Ovary (tissue), 3 donors: ENCODE data around the gene IBSP.

Source experiments
- CTCF ChIP-seq, 3 donors: fragments of 450-650 bp in 2 of 3; fragments of 200-600 bp in 1 of 3; IDR thresholded peaks; one replicate each; pipeline versions ENCODE4 v1.5.1 to v1.8.0; 2016 to 2022; ENCODE audit warnings: antibody characterized with exemption in 3 of 3, mild to moderate bottlenecking in 1 of 3
- EP300 ChIP-seq: sonication (generic); formaldehyde crosslinking; IDR thresholded peaks from one replicate; pipeline ENCODE4 v1.6.1; 2017; ENCODE audit warnings: antibody characterized with exemption
- POLR2A ChIP-seq: fragments of 450-650 bp; IDR thresholded peaks from one replicate; pipeline ENCODE4 v1.6.1; 2017; ENCODE audit warnings: antibody characterized with exemption, mild to moderate bottlenecking, moderate library complexity
- donor health status: DM: no; HTN: no; CAD: no.

GRCh38 chr4:87785731-87786509 lies 13.4 kb upstream of the IBSP start:
- TF ChIP-seq POLR2A (no peak), CTCF (IDR thresholded peaks at IDR 0.05) (no peak), EP300 (no peak)
